ENCODE data around the gene CASQ1.

CASQ1 gene

GRCh38 chr1:160189649-160190625 lies at the start of gene CASQ1:
TSS of gene CASQ1 (plus strand) at chr1:160190575. CDS start at chr1:160190752, 177 bp downstream.
- no peak for DNase-seq (ENCODE audit: low read depth)

- no peak for DNase-seq (ENCODE audit: low read depth)
Observed at GRCh38 chr1:160143695-160144094, 46.7 kb upstream of the CASQ1 start.

- DNase-seq (ENCODE audit: low read depth), result no peak
Observed at GRCh38 chr1:160144921-160145320, 45.5 kb upstream of the CASQ1 start.

- DNase-seq (ENCODE audit: low read depth), result no peak
Observed at GRCh38 chr1:160146107-160146506, 44.3 kb upstream of the CASQ1 start.

GRCh38 chr1:160148121-160148520 lies 42.3 kb upstream of the CASQ1 start:
- no peak for DNase-seq (ENCODE audit: low read depth)

GRCh38 chr1:160149233-160149632 lies 41.1 kb upstream of the CASQ1 start:
- no peak for DNase-seq (ENCODE audit: low read depth)

- no peak for DNase-seq (ENCODE audit: low read depth)
Observed at GRCh38 chr1:160149716-160150115, 40.7 kb upstream of the CASQ1 start.

- no peak for DNase-seq (ENCODE audit: low read depth)
Observed at GRCh38 chr1:160151303-160151702, 39.1 kb upstream of the CASQ1 start, which contains the start of gene ATP1A4. TSS of gene ATP1A4 (plus strand) at chr1:160151603. CDS start at chr1:160152041, 438 bp downstream.

GRCh38 chr1:160154790-160155189 lies 35.6 kb upstream of the CASQ1 start:
- no peak for DNase-seq (ENCODE audit: low read depth)

- DNase-seq (ENCODE audit: low read depth), result no peak
Observed at GRCh38 chr1:160156361-160156760, 34.0 kb upstream of the CASQ1 start.

GRCh38 chr1:160157174-160157573 lies 33.2 kb upstream of the CASQ1 start:
- no peak for DNase-seq (ENCODE audit: low read depth)

- no peak for DNase-seq (ENCODE audit: low read depth)
Observed at GRCh38 chr1:160158031-160158430, 32.3 kb upstream of the CASQ1 start.

GRCh38 chr1:160158534-160158933 lies 31.8 kb upstream of the CASQ1 start:
- no peak for DNase-seq (ENCODE audit: low read depth)

GRCh38 chr1:160159846-160160245 lies 30.5 kb upstream of the CASQ1 start:
- no peak for DNase-seq (ENCODE audit: low read depth)

GRCh38 chr1:160161965-160162705 lies 28.2 kb upstream of the CASQ1 start:
- DNase-seq (ENCODE audit: low read depth), result no peak

- DNase-seq (ENCODE audit: low read depth), result no peak
Observed at GRCh38 chr1:160162931-160163330, 27.4 kb upstream of the CASQ1 start.

GRCh38 chr1:160163615-160164014 lies 26.8 kb upstream of the CASQ1 start:
- DNase-seq (ENCODE audit: low read depth), result no peak

- DNase-seq (ENCODE audit: low read depth), result no peak
Observed at GRCh38 chr1:160164121-160164520, 26.3 kb upstream of the CASQ1 start.

GRCh38 chr1:160166166-160166868 lies 24.1 kb upstream of the CASQ1 start:
- no peak for DNase-seq (ENCODE audit: low read depth)

- no peak for DNase-seq (ENCODE audit: low read depth)
Observed at GRCh38 chr1:160167056-160167455, 23.3 kb upstream of the CASQ1 start.

- DNase-seq (ENCODE audit: low read depth), result no peak
Observed at GRCh38 chr1:160167580-160167979, 22.8 kb upstream of the CASQ1 start.

GRCh38 chr1:160168016-160168415 lies 22.4 kb upstream of the CASQ1 start:
- no peak for DNase-seq (ENCODE audit: low read depth)
